ENCODE results near the gene SUPT4H1.
A peak's percentile ranks its signal among the peaks of the same experiment; 100 is the strongest.

SUPT4H1 gene

GRCh38 chr17:58358408-58359172, 6.6 kb upstream of the SUPT4H1 start:
- FAIRE-seq: no peak

GRCh38 chr17:58357312-58358297, 5.6 kb upstream of the SUPT4H1 start:
- no peak for FAIRE-seq
- TF ChIP-seq POLR2AphosphoS5 (IDR thresholded peaks at IDR 0.05; ENCODE audit: low read depth, low read length): no peak
- no peak for TF ChIP-seq TAF1 (IDR thresholded peaks at IDR 0.05; ENCODE audit: borderline replicate concordance, low read depth, low read length)
- no peak for TF ChIP-seq POLR2A (IDR thresholded peaks at IDR 0.05; ENCODE audit: low read depth, low read length)
- no peak for DNase-seq (ENCODE audit: insufficient read length)

More at GRCh38 chr17:58358408-58359172, 6.6 kb upstream of the SUPT4H1 start:
- no peak for DNase-seq (ENCODE audit: insufficient read length)
- TF ChIP-seq POLR2A (IDR thresholded peaks at IDR 0.05; ENCODE audit: low read depth, low read length) (no peak), POLR2AphosphoS5 (IDR thresholded peaks at IDR 0.05; ENCODE audit: low read depth, low read length) (no peak), TAF1 (IDR thresholded peaks at IDR 0.05; ENCODE audit: borderline replicate concordance, low read depth, low read length) (no peak)

GRCh38 chr17:58356231-58356630, 4.2 kb upstream of the SUPT4H1 start:
- FAIRE-seq (no peak), DNase-seq (ENCODE audit: insufficient read length) (no peak)
- TF ChIP-seq TAF1 (IDR thresholded peaks at IDR 0.05; ENCODE audit: borderline replicate concordance, low read depth, low read length) (no peak), POLR2AphosphoS5 (IDR thresholded peaks at IDR 0.05; ENCODE audit: low read depth, low read length) (no peak), POLR2A (IDR thresholded peaks at IDR 0.05; ENCODE audit: low read depth, low read length) (no peak)

DNA sequence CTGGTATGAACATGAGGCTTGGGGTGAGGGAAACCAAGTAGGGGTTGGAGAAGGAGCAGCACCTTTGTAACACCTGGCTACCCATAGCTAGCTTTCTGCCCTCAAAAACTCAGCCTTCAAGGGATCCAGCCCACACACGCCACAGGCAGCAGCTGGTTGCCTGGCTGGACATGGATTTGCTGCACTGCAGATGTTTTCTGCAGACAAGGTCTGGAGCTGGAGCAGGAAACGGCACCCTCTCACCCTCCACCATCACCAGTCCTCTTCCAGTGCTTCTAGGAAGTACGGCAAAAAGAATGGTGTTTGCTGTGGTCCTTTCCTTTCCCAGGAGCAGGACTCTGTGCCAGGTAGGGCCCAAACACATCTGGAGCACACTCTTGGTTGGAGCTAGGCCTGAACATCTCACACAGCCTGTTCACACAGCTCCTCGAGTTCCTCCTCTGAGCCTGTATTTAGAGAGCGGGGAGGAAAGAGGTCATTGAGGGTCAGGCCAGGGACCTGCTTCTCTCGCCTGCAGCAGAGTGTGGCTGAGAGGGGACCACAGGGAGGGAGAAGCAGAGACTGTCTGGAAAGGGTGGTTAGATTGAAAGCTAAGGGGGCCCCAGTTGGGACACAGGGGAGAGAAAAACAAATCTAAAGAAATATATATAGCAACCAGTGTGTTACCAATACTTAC, 2.7 kb upstream of the SUPT4H1 start:
- TF ChIP-seq POLR2A (IDR thresholded peaks at IDR 0.05; ENCODE audit: low read depth, low read length) (peak; percentile 33; the same call in 1 of the 2 replicates), POLR2AphosphoS5 (IDR thresholded peaks at IDR 0.05; ENCODE audit: low read depth, low read length) (no peak), TAF1 (IDR thresholded peaks at IDR 0.05; ENCODE audit: borderline replicate concordance, low read depth, low read length) (no peak)
- FAIRE-seq (no peak), DNase-seq (ENCODE audit: insufficient read length) (no peak)

GRCh38 chr17:58353389-58353825, 1.4 kb upstream of the SUPT4H1 start:
- DNase-seq (ENCODE audit: insufficient read length): no peak
- no peak for TF ChIP-seq POLR2AphosphoS5 (IDR thresholded peaks at IDR 0.05; ENCODE audit: low read depth, low read length)
- TF ChIP-seq POLR2A (IDR thresholded peaks at IDR 0.05; ENCODE audit: low read depth, low read length): no peak
- no peak for TF ChIP-seq TAF1 (IDR thresholded peaks at IDR 0.05; ENCODE audit: borderline replicate concordance, low read depth, low read length)
- FAIRE-seq: no peak

GRCh38 chr17:58352596-58353388, 791 bp upstream of the SUPT4H1 start:
- FAIRE-seq (peak; percentile 64), DNase-seq (ENCODE audit: insufficient read length) (no peak)
- no peak; the same call in 1 of the 2 replicates for TF ChIP-seq POLR2AphosphoS5 (IDR thresholded peaks at IDR 0.05; ENCODE audit: low read depth, low read length)
- no peak for TF ChIP-seq TAF1 (IDR thresholded peaks at IDR 0.05; ENCODE audit: borderline replicate concordance, low read depth, low read length)
- peak; percentile 48; the same call in 1 of the 2 replicates for TF ChIP-seq POLR2A (IDR thresholded peaks at IDR 0.05; ENCODE audit: low read depth, low read length)

- DNase-seq (ENCODE audit: insufficient read length) (no peak), FAIRE-seq (no peak)
- TF ChIP-seq TAF1 (IDR thresholded peaks at IDR 0.05; ENCODE audit: borderline replicate concordance, low read depth, low read length) (no peak), POLR2A (IDR thresholded peaks at IDR 0.05; ENCODE audit: low read depth, low read length) (no peak), POLR2AphosphoS5 (IDR thresholded peaks at IDR 0.05; ENCODE audit: low read depth, low read length) (no peak; the same call in 1 of the 2 replicates)
Measured at GRCh38 chr17:58351182-58351581, 819 bp downstream of the SUPT4H1 start.

DNA sequence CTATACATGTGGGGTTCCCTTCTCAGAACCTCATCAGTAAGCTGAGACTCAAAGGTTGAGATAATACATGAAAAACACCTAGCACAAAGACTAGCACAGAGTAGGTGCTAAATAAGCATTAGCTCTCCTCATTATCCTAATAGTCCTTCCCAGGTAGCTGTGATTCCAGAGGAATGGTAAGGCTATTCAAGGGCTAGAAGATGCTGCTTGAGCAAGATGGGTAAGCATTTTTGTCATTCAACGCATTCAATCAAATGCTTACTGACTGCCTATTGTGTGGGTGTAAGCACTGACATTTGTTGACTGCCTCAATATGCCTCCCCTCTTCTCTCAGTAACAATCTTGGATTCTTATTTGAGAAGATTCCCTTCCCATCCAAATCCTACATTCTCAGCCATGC, 4.0 kb downstream of the SUPT4H1 start:
- no peak for TF ChIP-seq TAF1 (IDR thresholded peaks at IDR 0.05; ENCODE audit: borderline replicate concordance, low read depth, low read length)
- no peak for TF ChIP-seq POLR2A (IDR thresholded peaks at IDR 0.05; ENCODE audit: low read depth, low read length)
- no peak for TF ChIP-seq POLR2AphosphoS5 (IDR thresholded peaks at IDR 0.05; ENCODE audit: low read depth, low read length)
- FAIRE-seq (no peak), DNase-seq (ENCODE audit: insufficient read length) (no peak)

- FAIRE-seq (no peak), DNase-seq (ENCODE audit: insufficient read length) (no peak)
- TF ChIP-seq POLR2A (IDR thresholded peaks at IDR 0.05; ENCODE audit: low read depth, low read length) (no peak), POLR2AphosphoS5 (IDR thresholded peaks at IDR 0.05; ENCODE audit: low read depth, low read length) (no peak), TAF1 (IDR thresholded peaks at IDR 0.05; ENCODE audit: borderline replicate concordance, low read depth, low read length) (no peak)
Measured at GRCh38 chr17:58345500-58345899, 6.5 kb downstream of the SUPT4H1 start.

GRCh38 chr17:58344791-58345157, 7.2 kb downstream of the SUPT4H1 start:
- peak; percentile 19 for DNase-seq (ENCODE audit: insufficient read length)
- no peak for TF ChIP-seq POLR2AphosphoS5 (IDR thresholded peaks at IDR 0.05; ENCODE audit: low read depth, low read length)
- TF ChIP-seq POLR2A (IDR thresholded peaks at IDR 0.05; ENCODE audit: low read depth, low read length): no peak
- TF ChIP-seq TAF1 (IDR thresholded peaks at IDR 0.05; ENCODE audit: borderline replicate concordance, low read depth, low read length): no peak
- no peak for FAIRE-seq

Data from GM12892 (cell line).